OCI-LY1 (cell line): ENCODE measurements around the gene SLC5A5.

Experiments
- H2AFZ ChIP-seq: fragments of 200-600 bp; sonication (generic), shearing (Covaris generic); 2 replicates; pipeline ENCODE4 v1.6.0; 2014; ENCODE audit warnings: antibody characterized with exemption, mild to moderate bottlenecking, low read length
- H3F3A ChIP-seq: fragments of 200-600 bp; sonication (generic), shearing (Covaris generic); 2 replicates; pipeline ENCODE4 v1.6.0; 2014; ENCODE audit warnings: mild to moderate bottlenecking, antibody characterized with exemption, low read length, moderate library complexity; ENCODE audit not compliant: insufficient read depth
- H3K27ac ChIP-seq: fragments of 200-600 bp; sonication (generic); 2 replicates; pipeline ENCODE4 v1.5.1; 2014; ENCODE audit warnings: low read length, mixed run types, mild to moderate bottlenecking, low read depth; ENCODE audit not compliant: poor library complexity, severe bottlenecking
- H3K27me3 ChIP-seq: fragments of 200-600 bp; sonication (generic); 2 replicates; pipeline ENCODE4 v1.6.0; 2014; ENCODE audit warnings: antibody characterized with exemption, mild to moderate bottlenecking, low read length, moderate library complexity; ENCODE audit not compliant: insufficient read depth
- H3K36me3 ChIP-seq: fragments of 200-600 bp; sonication (generic); 2 replicates; pipeline ENCODE4 v1.6.1; 2014; ENCODE audit warnings: mild to moderate bottlenecking, antibody characterized with exemption, low read length, moderate library complexity, mixed read lengths; ENCODE audit not compliant: insufficient read depth
- H3K4me1 ChIP-seq: fragments of 200-600 bp; sonication (generic); 2 replicates; pipeline ENCODE4 v1.5.1; 2014; ENCODE audit warnings: mild to moderate bottlenecking, low read length, moderate library complexity; ENCODE audit not compliant: insufficient read depth, severe bottlenecking
- H3K4me2 ChIP-seq: fragments of 200-600 bp; sonication (generic), shearing (Covaris generic); 2 replicates; pipeline ENCODE4 v1.6.1; 2014; ENCODE audit warnings: low read length
- H3K4me3 ChIP-seq: fragments of 200-600 bp; sonication (generic); 2 replicates; pipeline ENCODE4 v1.5.1; 2014; ENCODE audit warnings: low read length, low read depth, mild to moderate bottlenecking, mixed read lengths; ENCODE audit not compliant: poor library complexity, severe bottlenecking
- H3K79me2 ChIP-seq: fragments of 200-600 bp; shearing (Covaris generic); 2 replicates; pipeline ENCODE4 v1.6.1; 2016; ENCODE audit warnings: mixed run types, low read length, mixed read lengths; ENCODE audit not compliant: insufficient read depth
- H3K9ac ChIP-seq: fragments of 200-600 bp; sonication (generic), shearing (Covaris generic); 2 replicates; pipeline ENCODE4 v1.6.1; 2014; ENCODE audit warnings: mild to moderate bottlenecking, low read length, mixed read lengths
- H3K9me2 ChIP-seq: fragments of 200-600 bp; sonication (generic), shearing (Covaris generic); 2 replicates; pipeline ENCODE4 v1.6.1; 2014; ENCODE audit warnings: low read depth, mild to moderate bottlenecking, low read length, mixed read lengths
- H3K9me3 ChIP-seq: fragments of 200-600 bp; shearing (Covaris generic); 2 replicates; pipeline ENCODE4 v1.6.1; 2014; ENCODE audit warnings: low read length, mixed read lengths
- H4K20me1 ChIP-seq: fragments of 200-600 bp; sonication (generic), shearing (Covaris generic); 2 replicates; pipeline ENCODE4 v1.6.0; 2016; ENCODE audit warnings: mild to moderate bottlenecking, low read length; ENCODE audit not compliant: insufficient read depth
- EZH2 ChIP-seq: fragments of 200-600 bp; sonication (generic), shearing (Covaris generic); IDR thresholded peaks from 2 replicates; pipeline ENCODE4 v1.8.0; 2017; ENCODE audit warnings: borderline replicate concordance, mixed run types, mild to moderate bottlenecking, antibody characterized with exemption, low read length, moderate library complexity, mixed read lengths
- TF ChIP-seq, protein P1 (sequence below): fragments of 200-600 bp; sonication (generic), shearing (Covaris generic); IDR thresholded peaks from 2 replicates; pipeline ENCODE4 v1.5.1; 2017; ENCODE audit warnings: mild to moderate bottlenecking, antibody characterized with exemption, low read length, moderate library complexity, mixed read lengths

The SLC5A5 gene

DNA sequence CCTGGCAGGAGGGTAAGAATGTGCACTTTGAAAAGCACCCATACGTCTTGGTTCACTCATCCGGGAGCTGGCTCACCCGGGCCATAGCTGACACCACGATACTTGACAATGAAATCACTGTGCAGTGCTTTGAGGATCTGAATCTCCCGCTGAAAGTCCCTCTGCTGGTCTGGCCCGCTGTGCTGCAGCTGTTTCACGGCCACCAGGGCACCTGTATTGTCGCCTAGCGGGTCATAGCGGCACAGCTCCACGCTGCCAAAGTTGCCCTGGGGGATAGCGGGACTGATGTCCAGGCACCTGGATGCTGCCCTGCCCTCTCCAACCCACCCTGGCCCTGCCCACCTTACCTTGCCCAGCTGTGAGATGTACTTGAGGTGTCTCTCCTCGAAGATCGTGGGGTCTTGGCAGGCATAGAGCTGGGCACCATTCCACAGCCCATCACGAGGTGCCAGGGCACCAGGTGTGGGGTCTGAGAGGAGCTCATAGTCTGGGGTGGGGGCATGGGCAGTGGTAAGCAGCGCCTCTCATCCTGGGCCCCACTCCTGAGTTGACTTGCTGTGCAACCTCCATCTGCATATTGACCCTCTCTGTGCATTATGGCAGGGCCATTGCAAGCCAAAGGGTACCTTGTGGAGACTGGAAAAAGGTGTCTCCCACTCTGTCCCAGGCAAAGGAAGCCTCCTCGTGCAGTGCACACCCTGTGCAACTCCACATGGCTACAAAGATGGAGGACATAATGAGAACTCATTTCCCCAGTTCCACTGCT, 39.1 kb upstream of the SLC5A5 start:
- no peaks in the 10 kb centered on the region for H3K36me3 ChIP-seq
- H3K9me2 ChIP-seq: no peaks in the 10 kb centered on the region
- no peak overlapping the region for H3K9ac ChIP-seq
- TF ChIP-seq, protein P1, sequence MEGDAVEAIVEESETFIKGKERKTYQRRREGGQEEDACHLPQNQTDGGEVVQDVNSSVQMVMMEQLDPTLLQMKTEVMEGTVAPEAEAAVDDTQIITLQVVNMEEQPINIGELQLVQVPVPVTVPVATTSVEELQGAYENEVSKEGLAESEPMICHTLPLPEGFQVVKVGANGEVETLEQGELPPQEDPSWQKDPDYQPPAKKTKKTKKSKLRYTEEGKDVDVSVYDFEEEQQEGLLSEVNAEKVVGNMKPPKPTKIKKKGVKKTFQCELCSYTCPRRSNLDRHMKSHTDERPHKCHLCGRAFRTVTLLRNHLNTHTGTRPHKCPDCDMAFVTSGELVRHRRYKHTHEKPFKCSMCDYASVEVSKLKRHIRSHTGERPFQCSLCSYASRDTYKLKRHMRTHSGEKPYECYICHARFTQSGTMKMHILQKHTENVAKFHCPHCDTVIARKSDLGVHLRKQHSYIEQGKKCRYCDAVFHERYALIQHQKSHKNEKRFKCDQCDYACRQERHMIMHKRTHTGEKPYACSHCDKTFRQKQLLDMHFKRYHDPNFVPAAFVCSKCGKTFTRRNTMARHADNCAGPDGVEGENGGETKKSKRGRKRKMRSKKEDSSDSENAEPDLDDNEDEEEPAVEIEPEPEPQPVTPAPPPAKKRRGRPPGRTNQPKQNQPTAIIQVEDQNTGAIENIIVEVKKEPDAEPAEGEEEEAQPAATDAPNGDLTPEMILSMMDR: no peak
- TF ChIP-seq EZH2: no peak
- no peaks in the 10 kb centered on the region for H3K79me2 ChIP-seq
- no peak overlapping the region for H3K4me2 ChIP-seq
- no peaks in the 10 kb centered on the region for H3K4me1 ChIP-seq
- no peaks in the 10 kb centered on the region for H3F3A ChIP-seq
- H3K27ac ChIP-seq: no peak overlapping the region
- no peaks in the 10 kb centered on the region for H4K20me1 ChIP-seq
- no peak overlapping the region for H2AFZ ChIP-seq
- no peak overlapping the region for H3K4me3 ChIP-seq
- no peaks in the 10 kb centered on the region for H3K9me3 ChIP-seq
- H3K27me3 ChIP-seq: no peaks in the 10 kb centered on the region

DNA sequence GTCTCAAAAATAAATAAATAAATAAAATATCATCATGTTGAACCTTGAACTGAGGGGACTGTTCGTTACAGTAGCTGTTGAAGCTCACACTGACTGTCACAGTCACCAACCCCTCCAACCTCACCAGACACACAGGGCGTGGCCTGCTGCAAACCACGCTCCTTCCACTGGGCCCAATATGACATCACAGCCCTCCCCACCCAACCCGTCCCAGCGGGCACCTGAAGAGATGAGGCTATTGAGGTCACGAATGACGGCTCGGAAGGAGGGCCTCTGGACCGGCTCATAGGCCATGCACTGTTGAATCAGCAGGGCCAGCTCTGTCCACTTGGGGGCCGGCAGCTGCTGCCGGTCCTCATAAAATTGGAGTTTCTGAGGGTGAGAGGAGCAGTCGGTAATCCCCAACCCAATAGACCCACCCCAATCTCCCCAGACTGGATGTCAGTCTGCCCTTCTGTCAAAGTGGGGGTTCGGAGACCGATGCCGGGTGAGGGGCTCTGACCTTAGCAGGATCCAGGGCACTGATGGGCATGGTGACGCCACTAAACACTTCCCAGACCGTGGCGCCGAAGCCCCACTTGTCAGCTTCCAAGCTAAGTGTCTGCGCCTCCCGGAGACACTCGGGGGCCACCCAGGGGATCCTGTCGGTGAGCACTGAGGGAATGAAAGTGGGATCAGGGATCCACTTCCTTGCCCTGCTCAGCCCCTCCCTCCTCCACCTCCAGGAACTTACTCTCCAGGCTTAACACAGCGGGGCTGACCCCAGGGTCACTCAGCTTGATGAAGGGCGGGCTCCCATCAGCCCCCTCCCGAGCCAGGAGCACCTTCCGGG, 37.2 kb upstream of the SLC5A5 start:
- H3K4me1 ChIP-seq: no peaks in the 10 kb centered on the region
- no peaks in the 10 kb centered on the region for H4K20me1 ChIP-seq
- no peak overlapping the region for H3K4me3 ChIP-seq
- no peaks in the 10 kb centered on the region for H3K9me3 ChIP-seq
- no peaks in the 10 kb centered on the region for H3F3A ChIP-seq
- H3K27me3 ChIP-seq: no peaks in the 10 kb centered on the region
- no peaks in the 10 kb centered on the region for H3K36me3 ChIP-seq
- H3K9me2 ChIP-seq: no peaks in the 10 kb centered on the region
- H3K4me2 ChIP-seq: no peak overlapping the region
- H3K9ac ChIP-seq: no peak overlapping the region
- H3K27ac ChIP-seq: no peak overlapping the region
- no peak overlapping the region for H2AFZ ChIP-seq
- H3K79me2 ChIP-seq: no peaks in the 10 kb centered on the region
- TF ChIP-seq EZH2: no peak
- TF ChIP-seq, protein P1: no peak

DNA sequence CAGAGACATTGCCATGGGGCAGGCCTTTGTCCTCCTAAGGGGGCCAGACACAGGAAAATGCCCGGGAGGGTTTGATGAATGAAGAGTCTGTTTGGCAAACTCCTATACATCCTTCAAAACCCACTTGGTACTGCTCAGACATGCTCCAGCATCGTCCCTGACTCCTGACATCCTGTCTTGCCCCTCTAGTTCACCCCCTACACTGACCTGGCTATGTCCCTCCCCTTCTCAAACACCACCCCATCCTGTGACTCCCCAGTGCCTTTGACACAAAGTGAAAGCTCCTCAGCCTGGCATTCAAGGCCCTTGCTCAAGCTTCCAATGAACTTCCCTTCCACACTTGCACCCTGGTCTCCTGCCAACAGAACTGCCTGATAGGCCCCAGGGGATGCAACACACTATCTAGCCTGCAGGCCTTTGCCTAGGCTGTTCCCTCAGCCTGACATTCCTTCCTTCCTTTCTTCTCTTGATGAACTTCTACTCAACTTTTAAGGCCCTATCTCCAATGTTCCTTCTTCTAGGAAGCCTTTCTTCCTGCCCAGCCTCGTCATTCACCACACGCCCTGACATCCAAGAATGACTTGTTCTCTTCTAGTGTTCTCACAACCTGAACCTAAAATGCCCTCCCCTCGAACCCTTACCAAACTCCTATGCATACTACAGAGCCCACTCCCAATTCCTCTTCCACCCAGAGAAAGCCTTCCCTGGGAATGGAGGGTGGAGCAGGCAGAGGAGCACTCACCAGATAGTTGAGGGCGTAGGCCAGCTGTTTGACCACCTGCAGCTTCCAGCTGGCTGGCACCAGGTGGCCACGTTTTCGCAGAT, 36.4 kb upstream of the SLC5A5 start:
- H3K9me3 ChIP-seq: no peaks in the 10 kb centered on the region
- H3K27me3 ChIP-seq: no peaks in the 10 kb centered on the region
- no peaks in the 10 kb centered on the region for H3K9me2 ChIP-seq
- H3K27ac ChIP-seq: no peak overlapping the region
- TF ChIP-seq, protein P1: no peak
- TF ChIP-seq EZH2: no peak
- no peaks in the 10 kb centered on the region for H4K20me1 ChIP-seq
- no peaks in the 10 kb centered on the region for H3K36me3 ChIP-seq
- no peak overlapping the region for H2AFZ ChIP-seq
- H3K4me2 ChIP-seq: no peak overlapping the region
- H3K79me2 ChIP-seq: no peaks in the 10 kb centered on the region
- no peak overlapping the region for H3K4me3 ChIP-seq
- no peaks in the 10 kb centered on the region for H3K4me1 ChIP-seq
- H3F3A ChIP-seq: no peaks in the 10 kb centered on the region
- no peak overlapping the region for H3K9ac ChIP-seq
